IPS-11a (cell line): ENCODE results near the gene LPIN3.
"Not testable (repeated sequence)": the region's sequence is repeated elsewhere in the genome, so short reads cannot be mapped to it uniquely, and the experiment has no call there.

Experiments used
- H3K4me3 ChIP-seq: one replicate; pipeline ENCODE4 v1.5.1; 2013; ENCODE audit warnings: low read depth, low read length, control low read depth

Gene LPIN3, protein sequence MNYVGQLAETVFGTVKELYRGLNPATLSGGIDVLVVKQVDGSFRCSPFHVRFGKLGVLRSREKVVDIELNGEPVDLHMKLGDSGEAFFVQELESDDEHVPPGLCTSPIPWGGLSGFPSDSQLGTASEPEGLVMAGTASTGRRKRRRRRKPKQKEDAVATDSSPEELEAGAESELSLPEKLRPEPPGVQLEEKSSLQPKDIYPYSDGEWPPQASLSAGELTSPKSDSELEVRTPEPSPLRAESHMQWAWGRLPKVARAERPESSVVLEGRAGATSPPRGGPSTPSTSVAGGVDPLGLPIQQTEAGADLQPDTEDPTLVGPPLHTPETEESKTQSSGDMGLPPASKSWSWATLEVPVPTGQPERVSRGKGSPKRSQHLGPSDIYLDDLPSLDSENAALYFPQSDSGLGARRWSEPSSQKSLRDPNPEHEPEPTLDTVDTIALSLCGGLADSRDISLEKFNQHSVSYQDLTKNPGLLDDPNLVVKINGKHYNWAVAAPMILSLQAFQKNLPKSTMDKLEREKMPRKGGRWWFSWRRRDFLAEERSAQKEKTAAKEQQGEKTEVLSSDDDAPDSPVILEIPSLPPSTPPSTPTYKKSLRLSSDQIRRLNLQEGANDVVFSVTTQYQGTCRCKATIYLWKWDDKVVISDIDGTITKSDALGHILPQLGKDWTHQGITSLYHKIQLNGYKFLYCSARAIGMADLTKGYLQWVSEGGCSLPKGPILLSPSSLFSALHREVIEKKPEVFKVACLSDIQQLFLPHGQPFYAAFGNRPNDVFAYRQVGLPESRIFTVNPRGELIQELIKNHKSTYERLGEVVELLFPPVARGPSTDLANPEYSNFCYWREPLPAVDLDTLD

GRCh38 chr20:41340327-41341055 lies at the start of gene LPIN3:
TSS of gene LPIN3 (plus strand) at chr20:41340821. CDS start at chr20:41345804, 4,983 bp downstream.
- peak within 1 kb of the TSS; percentile 47 for H3K4me3 ChIP-seq

GRCh38 chr20:41293269-41294037 lies 47.2 kb upstream of the LPIN3 start:
- H3K4me3 ChIP-seq: no peak overlapping the region

- H3K4me3 ChIP-seq: no peak overlapping the region
These were observed 40.7 kb upstream of the LPIN3 start for GRCh38 chr20:41299899-41300298.

- H3K4me3 ChIP-seq: no peak overlapping the region
These were observed 40.2 kb upstream of the LPIN3 start for GRCh38 chr20:41300383-41300782.

GRCh38 chr20:41300886-41301285 lies 39.7 kb upstream of the LPIN3 start:
- no peak overlapping the region for H3K4me3 ChIP-seq

DNA sequence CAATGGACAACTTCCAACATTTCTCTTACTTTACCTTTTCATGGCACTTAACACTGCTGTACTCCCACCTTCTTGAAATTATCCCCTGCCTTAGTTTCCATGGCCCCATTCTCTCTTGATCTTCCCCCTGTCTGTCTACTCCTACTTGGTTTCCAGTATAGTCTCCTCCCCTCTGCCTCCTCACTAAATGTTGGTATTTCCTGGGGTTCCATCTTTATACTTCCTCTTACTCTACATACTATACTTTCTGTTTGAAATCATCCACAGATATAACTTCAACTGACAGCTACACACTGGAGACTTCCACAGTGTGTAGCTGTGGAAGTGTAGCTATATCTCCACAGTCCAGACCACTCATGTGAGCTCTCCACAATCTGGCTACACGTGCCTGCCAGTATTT lies 36.6 kb upstream of the LPIN3 start:
- H3K4me3 ChIP-seq: no peak overlapping the region

GRCh38 chr20:41304424-41305079 lies 36.1 kb upstream of the LPIN3 start:
- no peak overlapping the region for H3K4me3 ChIP-seq

DNA sequence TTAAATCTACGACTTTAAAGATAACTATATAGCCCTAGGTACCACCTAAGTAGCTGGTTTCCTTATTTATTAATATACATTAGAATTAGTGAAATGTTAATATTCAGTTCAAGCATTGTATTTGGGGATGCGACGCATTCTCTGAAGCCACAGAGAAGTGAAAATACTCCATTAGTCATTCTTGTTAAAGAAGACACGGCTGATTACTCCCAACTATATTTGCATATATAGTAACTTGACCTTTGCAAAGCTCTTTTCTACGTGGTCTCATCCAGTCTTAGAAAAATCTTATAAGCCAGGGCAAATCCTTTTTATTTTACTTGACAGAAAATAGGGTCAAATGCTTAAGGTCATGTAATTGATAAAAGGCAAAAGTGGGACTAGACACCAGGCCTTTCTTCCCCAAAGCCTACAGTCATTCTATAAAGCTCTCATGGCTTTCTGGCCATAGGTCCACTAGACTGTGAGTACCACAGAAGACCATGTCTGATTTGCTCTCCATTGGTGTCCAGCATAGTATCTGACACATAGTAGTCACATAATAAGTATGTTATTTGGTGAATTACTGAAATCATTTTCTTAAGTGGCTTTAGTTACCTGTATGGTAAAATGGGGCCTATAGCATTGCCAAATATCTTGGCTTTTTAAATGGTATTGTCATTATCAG lies 34.4 kb upstream of the LPIN3 start:
- H3K4me3 ChIP-seq: no peak overlapping the region

DNA sequence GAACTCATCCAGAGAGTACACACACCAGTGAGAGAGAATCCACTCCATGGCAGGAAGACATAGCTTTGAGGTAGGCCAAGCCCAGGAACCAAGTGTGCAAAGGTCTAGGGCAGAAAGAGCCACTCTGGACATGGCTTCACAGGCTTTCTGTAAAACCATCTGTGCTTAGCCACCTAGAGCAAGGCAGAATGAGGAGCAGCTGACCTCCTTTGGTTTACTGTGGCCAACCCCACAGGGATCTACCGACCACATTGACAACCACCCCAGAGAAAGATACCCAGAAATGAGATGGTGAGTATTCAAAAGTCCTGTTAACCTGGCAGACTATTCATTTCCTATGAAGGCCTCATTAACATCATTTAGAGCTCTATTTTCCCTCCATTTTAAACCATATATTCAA lies 33.6 kb upstream of the LPIN3 start:
- H3K4me3 ChIP-seq: no peak overlapping the region

DNA sequence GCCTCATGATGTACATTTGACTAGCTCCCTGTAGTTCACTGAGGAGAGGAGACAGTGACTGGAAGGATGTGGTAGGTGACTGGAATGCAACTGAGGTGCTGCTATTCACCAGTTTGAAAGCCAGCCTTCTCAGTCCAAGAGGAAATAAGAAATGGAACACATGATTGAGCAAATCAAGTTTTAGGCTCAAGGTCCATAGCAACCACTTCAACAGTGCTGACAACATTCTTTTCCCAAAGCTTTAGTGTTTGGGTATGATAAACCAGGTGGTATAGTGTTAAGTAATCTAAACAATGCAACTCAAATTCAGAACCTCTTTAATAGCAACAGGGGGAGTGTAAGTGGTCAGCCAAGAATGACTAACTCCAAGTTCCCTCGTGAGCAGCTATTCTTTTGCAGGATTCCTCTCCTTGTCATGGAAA lies 32.3 kb upstream of the LPIN3 start:
- H3K4me3 ChIP-seq: no peak overlapping the region

DNA sequence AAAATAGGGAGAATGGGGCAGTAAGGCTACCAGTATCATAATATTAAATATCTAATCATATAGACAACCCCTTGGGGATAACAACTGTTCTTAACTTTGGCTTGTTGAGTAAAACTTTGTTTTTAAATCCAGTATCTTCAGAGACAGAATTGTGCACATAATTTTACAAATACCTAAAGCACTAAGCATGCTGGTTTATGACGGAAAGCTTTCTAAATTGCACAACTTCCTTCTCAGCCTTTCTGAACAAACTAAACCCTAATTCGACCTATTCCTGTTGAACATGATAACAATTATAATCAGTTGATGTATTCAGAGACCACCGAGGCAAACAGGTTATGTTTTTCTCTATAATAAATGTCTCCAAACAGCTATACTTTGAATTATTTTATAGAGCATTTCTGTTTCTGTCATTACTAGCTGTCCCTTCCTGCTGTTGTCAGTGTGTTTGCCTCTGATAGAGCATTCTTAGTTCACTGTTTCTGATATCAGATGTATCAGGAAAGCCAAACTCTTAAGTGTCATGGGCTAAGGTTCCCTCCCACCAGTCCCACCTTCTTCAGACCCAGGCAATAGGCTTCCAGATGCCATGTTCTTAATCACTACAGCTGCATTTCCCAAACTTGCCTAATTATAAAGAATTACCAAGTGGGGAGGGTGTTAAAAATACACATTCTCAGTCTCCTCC lies 31.8 kb upstream of the LPIN3 start:
- no peak overlapping the region for H3K4me3 ChIP-seq

DNA sequence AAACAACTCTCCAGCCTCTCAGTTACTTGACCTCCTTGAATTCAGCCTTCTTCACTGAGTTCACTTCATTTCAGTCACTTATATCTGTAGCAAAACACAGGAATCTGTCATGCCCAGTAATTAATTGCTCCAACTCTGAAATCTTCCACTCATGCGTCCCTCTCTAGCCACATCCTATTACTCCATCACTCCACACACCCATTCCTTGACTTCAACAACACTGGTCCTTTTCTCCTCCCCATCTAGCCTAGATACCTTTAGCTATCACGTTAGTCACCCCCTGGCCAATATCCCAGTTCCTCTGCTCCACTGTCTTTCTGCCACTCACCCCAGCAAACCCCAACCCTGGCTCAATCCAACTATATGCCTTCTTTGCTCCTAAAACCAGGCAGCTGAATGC lies 30.8 kb upstream of the LPIN3 start:
- no peak overlapping the region for H3K4me3 ChIP-seq

- not testable (repeated sequence) for H3K4me3 ChIP-seq
These were observed 28.6 kb upstream of the LPIN3 start for GRCh38 chr20:41312009-41312408.

- H3K4me3 ChIP-seq: no peak overlapping the region
These were observed 26.2 kb upstream of the LPIN3 start for GRCh38 chr20:41314386-41314785.

GRCh38 chr20:41316051-41316450 lies 24.6 kb upstream of the LPIN3 start:
- no peak overlapping the region for H3K4me3 ChIP-seq

- peak overlapping the region; percentile 65 for H3K4me3 ChIP-seq
These were observed 23.7 kb upstream of the LPIN3 start for GRCh38 chr20:41316602-41317545.

GRCh38 chr20:41317546-41318270 lies 22.9 kb upstream of the LPIN3 start, which contains the start of gene ZHX3:
TSS of gene ZHX3 (minus strand) at chr20:41317731. CDS start at chr20:41204916, 112,815 bp downstream.
- peak within 1 kb of the TSS; percentile 65 for H3K4me3 ChIP-seq
